ENCODE measurements around the gene CLASP1. TPM values are rescaled to one million over a fixed set of nuclear protein-coding genes. Genes with fewer than 3 reads are reported as not detected.

The CLASP1 gene
- total and polyA plus RNA-seq, 2 experiments from 2014 or later = 20.1 to 37.4 TPM

- no peaks in the 10 kb centered on the region for H3K79me2 ChIP-seq (ENCODE audit: insufficient read depth)
- in situ Hi-C loops (cut with MboI) = loop anchor here (25.0 kb wide), 1 partner anchor 326 kb away; no protein-coding TSS in a partner anchor
- H3K27ac ChIP-seq = 0 out of 2 replicates have a peak overlapping the region, but pooled peaks have one; percentile 14
- no peak overlapping the region for H3K9ac ChIP-seq
- H2AFZ ChIP-seq = no peak overlapping the region
- DNase-seq = no peak
- H4K20me1 ChIP-seq (ENCODE audit: insufficient read depth) = no peaks in the 10 kb centered on the region
- no peak overlapping the region for H3K4me3 ChIP-seq
- TF ChIP-seq EZH2phosphoT487 (IDR thresholded peaks at IDR 0.05; ENCODE audit: insufficient read depth, low read depth) = no peak
- TF ChIP-seq EZH2 (IDR thresholded peaks at IDR 0.05; ENCODE audit: insufficient read depth, poor library complexity, severe bottlenecking) = no peak
- no peaks in the 10 kb centered on the region for H3K27me3 ChIP-seq (replicated peaks; ENCODE audit: insufficient read depth)
- peaks cover 21% of the 10 kb centered on the region; the same call in 1 of the 2 replicates for H3K36me3 ChIP-seq (ENCODE audit: low read depth)
- H3K9me3 ChIP-seq (ENCODE audit: low read depth) = no peaks in the 10 kb centered on the region
- no peaks in the 10 kb centered on the region for H3K9me2 ChIP-seq (ENCODE audit: insufficient read depth)
- H3K4me1 ChIP-seq (ENCODE audit: insufficient read depth) = peaks cover 18% of the 10 kb centered on the region
- no peak overlapping the region for H3K4me2 ChIP-seq (ENCODE audit: unreplicated experiment)
- H3F3A ChIP-seq (ENCODE audit: insufficient read depth) = peaks cover 9% of the 10 kb centered on the region; the same call in 1 of the 2 replicates
Observed at GRCh38 chr2:121386102-121386501, 263.2 kb downstream of the CLASP1 start.

DNA sequence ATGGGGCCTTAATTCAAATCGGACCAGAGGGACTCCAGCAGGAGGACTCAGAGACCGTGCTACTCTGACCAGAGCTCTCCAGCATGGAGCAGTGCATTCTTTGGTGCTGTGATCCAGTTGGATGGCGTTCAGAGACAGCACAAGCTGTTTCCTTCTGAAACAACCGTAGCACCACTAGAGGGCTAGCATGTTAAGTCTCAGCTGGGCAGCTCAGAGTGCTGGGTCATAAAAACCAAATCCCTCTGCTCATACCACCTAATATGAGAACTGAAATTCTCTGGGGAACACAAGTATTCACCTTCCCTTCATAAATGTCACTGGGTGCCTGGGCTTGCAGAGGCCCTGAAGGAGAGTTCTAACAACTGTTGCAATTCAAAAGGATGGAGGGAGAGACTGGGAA, 266.5 kb downstream of the CLASP1 start:
- no peaks in the 10 kb centered on the region for H3K79me2 ChIP-seq (ENCODE audit: insufficient read depth)
- no peak for DNase-seq
- no peaks in the 10 kb centered on the region for H3K9me2 ChIP-seq (ENCODE audit: insufficient read depth)
- H3K9me3 ChIP-seq (ENCODE audit: low read depth) = no peaks in the 10 kb centered on the region
- TF ChIP-seq EZH2phosphoT487 (IDR thresholded peaks at IDR 0.05; ENCODE audit: insufficient read depth, low read depth) = no peak
- TF ChIP-seq EZH2 (IDR thresholded peaks at IDR 0.05; ENCODE audit: insufficient read depth, poor library complexity, severe bottlenecking) = no peak
- WGBS, 2 experiments (ENCODE audit: low coverage in 1 of 2, low lambda C conversion rate in 2 of 2, missing lambda C conversion rate in 2 of 2) = 97% methylated on average over 4 of the region's 4 CpGs
- no peak overlapping the region for H3K4me3 ChIP-seq
- in situ Hi-C loops (cut with MboI) = loop anchor here (25.0 kb wide), 1 partner anchor 330 kb away; no protein-coding TSS in a partner anchor
- H3K27ac ChIP-seq = no peak overlapping the region
- H3K27me3 ChIP-seq (replicated peaks; ENCODE audit: insufficient read depth) = no peaks in the 10 kb centered on the region
- H3K9ac ChIP-seq = no peak overlapping the region
- peaks cover 13% of the 10 kb centered on the region for H3K4me1 ChIP-seq (ENCODE audit: insufficient read depth)
- H2AFZ ChIP-seq = no peak overlapping the region
- no peaks in the 10 kb centered on the region for H4K20me1 ChIP-seq (ENCODE audit: insufficient read depth)
- H3K4me2 ChIP-seq (ENCODE audit: unreplicated experiment) = no peak overlapping the region
- peaks cover 7% of the 10 kb centered on the region; the same call in 1 of the 2 replicates for H3F3A ChIP-seq (ENCODE audit: insufficient read depth)
- peaks cover 36% of the 10 kb centered on the region; the same call in 1 of the 2 replicates for H3K36me3 ChIP-seq (ENCODE audit: low read depth)

- no peaks in the 10 kb centered on the region for H4K20me1 ChIP-seq (ENCODE audit: insufficient read depth)
- no peaks in the 10 kb centered on the region for H3K79me2 ChIP-seq (ENCODE audit: insufficient read depth)
- in situ Hi-C loops (cut with MboI) = loop anchor here (25.0 kb wide), 1 partner anchor 335 kb away; no protein-coding TSS in a partner anchor
- no peaks in the 10 kb centered on the region for H3K4me1 ChIP-seq (ENCODE audit: insufficient read depth)
- H3F3A ChIP-seq (ENCODE audit: insufficient read depth) = 0 out of 2 replicates have a peak, but pooled peaks cover 12% of the 10 kb centered on the region
- no peak overlapping the region for H3K4me2 ChIP-seq (ENCODE audit: unreplicated experiment)
- no peak overlapping the region for H2AFZ ChIP-seq
- no peaks in the 10 kb centered on the region for H3K27me3 ChIP-seq (replicated peaks; ENCODE audit: insufficient read depth)
- peak overlapping the region; percentile 27; the same call in 1 of the 2 replicates for H3K27ac ChIP-seq
- H3K9me3 ChIP-seq (ENCODE audit: low read depth) = no peaks in the 10 kb centered on the region
- DNase-seq = peak; percentile 30
- H3K36me3 ChIP-seq (ENCODE audit: low read depth) = peaks cover 41% of the 10 kb centered on the region
- H3K9me2 ChIP-seq (ENCODE audit: insufficient read depth) = no peaks in the 10 kb centered on the region
- no peak overlapping the region for H3K9ac ChIP-seq
- no peak overlapping the region for H3K4me3 ChIP-seq
- WGBS, 2 experiments (ENCODE audit: low coverage in 1 of 2, low lambda C conversion rate in 2 of 2, missing lambda C conversion rate in 2 of 2) = 44 to 45% methylated on average over 5 of the region's 5 CpGs
- TF ChIP-seq EZH2 (IDR thresholded peaks at IDR 0.05; ENCODE audit: insufficient read depth, poor library complexity, severe bottlenecking) (no peak), EZH2phosphoT487 (IDR thresholded peaks at IDR 0.05; ENCODE audit: insufficient read depth, low read depth) (no peak)
Observed at GRCh38 chr2:121377646-121378045, 271.6 kb downstream of the CLASP1 start.

GRCh38 chr2:121376535-121377250, 272.6 kb downstream of the CLASP1 start:
- H3K27ac ChIP-seq = peak overlapping the region; percentile 27
- DNase-seq = peak; percentile 53
- in situ Hi-C loops (cut with MboI) = loop anchor here (25.0 kb wide), 1 partner anchor 336 kb away; no protein-coding TSS in a partner anchor

More at GRCh38 chr2:121376535-121377250, 272.6 kb downstream of the CLASP1 start:
- H3K4me1 ChIP-seq (ENCODE audit: insufficient read depth) = no peaks in the 10 kb centered on the region
- WGBS, 2 experiments (ENCODE audit: low coverage in 1 of 2, low lambda C conversion rate in 2 of 2, missing lambda C conversion rate in 2 of 2) = 81 to 85% methylated on average over 4 to 5 of the region's 5 CpGs
- no peaks in the 10 kb centered on the region for H3K27me3 ChIP-seq (replicated peaks; ENCODE audit: insufficient read depth)
- no peaks in the 10 kb centered on the region for H3K9me2 ChIP-seq (ENCODE audit: insufficient read depth)
- peaks cover 45% of the 10 kb centered on the region for H3K36me3 ChIP-seq (ENCODE audit: low read depth)
- no peak overlapping the region for H3K4me2 ChIP-seq (ENCODE audit: unreplicated experiment)
- no peak overlapping the region for H3K4me3 ChIP-seq
- 0 out of 2 replicates have a peak, but pooled peaks cover 12% of the 10 kb centered on the region for H3F3A ChIP-seq (ENCODE audit: insufficient read depth)
- no peaks in the 10 kb centered on the region for H4K20me1 ChIP-seq (ENCODE audit: insufficient read depth)
- H2AFZ ChIP-seq = no peak overlapping the region
- no peak overlapping the region for H3K9ac ChIP-seq
- TF ChIP-seq EZH2phosphoT487 (IDR thresholded peaks at IDR 0.05; ENCODE audit: insufficient read depth, low read depth) (no peak), EZH2 (IDR thresholded peaks at IDR 0.05; ENCODE audit: insufficient read depth, poor library complexity, severe bottlenecking) (no peak)
- no peaks in the 10 kb centered on the region for H3K9me3 ChIP-seq (ENCODE audit: low read depth)
- no peaks in the 10 kb centered on the region for H3K79me2 ChIP-seq (ENCODE audit: insufficient read depth)

All from GM23248 (cell line).